Smooth muscle cell of the brain vasculature (primary cell): ENCODE measurements around the gene BASP1.
"Not testable (repeated sequence)": the region's sequence is repeated elsewhere in the genome, so short reads cannot be mapped to it uniquely, and the experiment has no call there.

ENCODE experiments used
- DNase-seq: peaks from one replicate; pipeline ENCODE4 v3.0.0-alpha.2; 2012; ENCODE audit warnings: low read depth, low spot score

BASP1 gene

GRCh38 chr5:17255471-17256021 is 38.1 kb downstream of the BASP1 start:
- DNase-seq = no peak

- DNase-seq = no peak
Measured at GRCh38 chr5:17256171-17256570, 38.7 kb downstream of the BASP1 start.

GRCh38 chr5:17256839-17257238 is 39.4 kb downstream of the BASP1 start:
- no peak for DNase-seq

- no peak for DNase-seq
Measured at GRCh38 chr5:17257705-17258273, 40.4 kb downstream of the BASP1 start.

GRCh38 chr5:17258431-17258830 is 41.0 kb downstream of the BASP1 start:
- no peak for DNase-seq

GRCh38 chr5:17259012-17259411 is 41.6 kb downstream of the BASP1 start:
- DNase-seq = not testable (repeated sequence)

- DNase-seq = no peak
Measured at GRCh38 chr5:17259630-17260257, 42.3 kb downstream of the BASP1 start.

GRCh38 chr5:17260549-17260948 is 43.1 kb downstream of the BASP1 start:
- DNase-seq = no peak

- no peak for DNase-seq
Measured at GRCh38 chr5:17261075-17261474, 43.6 kb downstream of the BASP1 start.

GRCh38 chr5:17265041-17265440 is 47.6 kb downstream of the BASP1 start:
- no peak for DNase-seq

- no peak for DNase-seq
Measured at GRCh38 chr5:17267106-17267505, 49.7 kb downstream of the BASP1 start.

- no peak for DNase-seq
Measured at GRCh38 chr5:17269201-17269600, 51.8 kb downstream of the BASP1 start.

GRCh38 chr5:17272111-17272510 is 54.7 kb downstream of the BASP1 start:
- DNase-seq = no peak

- no peak for DNase-seq
Measured at GRCh38 chr5:17275289-17276158, 58.1 kb downstream of the BASP1 start.

- no peak for DNase-seq
Measured at GRCh38 chr5:17276445-17276844, 59.0 kb downstream of the BASP1 start.

GRCh38 chr5:17277907-17278306 is 60.5 kb downstream of the BASP1 start:
- no peak for DNase-seq

GRCh38 chr5:17278931-17279330 is 61.5 kb downstream of the BASP1 start:
- DNase-seq = no peak

- DNase-seq = no peak
Measured at GRCh38 chr5:17279487-17279886, 62.1 kb downstream of the BASP1 start.

- no peak for DNase-seq
Measured at GRCh38 chr5:17282283-17283120, 65.1 kb downstream of the BASP1 start.

- no peak for DNase-seq
Measured at GRCh38 chr5:17283121-17283415, 65.6 kb downstream of the BASP1 start.

GRCh38 chr5:17287501-17288155 is 70.2 kb downstream of the BASP1 start:
- DNase-seq = no peak
